K562 (cell line): ENCODE measurements around the gene ALOX12B. TPM values are rescaled to one million over a fixed set of nuclear protein-coding genes. Genes with fewer than 3 reads are reported as not detected.

Experiments
- ATAC-seq: fragments of 200-7000 bp; cut with Tn5 transposase; 3 replicates; pipeline ENCODE4 v1.9.1; 2020; ENCODE audit warnings: moderate library complexity
- BruUV-seq: library from RNA; stranded (reverse); fragments of 400-500 nt; replicated peaks from 2 replicates; lab custom pipeline; 2021; lab: Mats Ljungman, UMichigan
- CTCF ChIA-PET: fragments of 300-600 bp; formaldehyde crosslinking; extraction: SDS; loops from one replicate; lab custom pipeline; 2021; ENCODE audit warnings: low intra/inter-chr PET ratio; lab: Yijun Ruan, JAX
- POLR2A ChIA-PET: fragments of 300-600, 350-650 bp; sonication (Branson Sonifier 250); formaldehyde crosslinking; extraction: SDS; loops from one replicate; lab custom pipeline; 2021; ENCODE audit warnings: antibody characterized with exemption, inconsistent platforms; lab: Yijun Ruan, JAX
- DNase-seq, 4 experiments: peaks; one replicate each; pipeline versions ENCODE4 v3.0.0 to v3.0.0-alpha.2; 2011 to 2018; ENCODE audit warnings: low spot score in 3 of 4, mixed read lengths in 3 of 4; ENCODE audit errors: extremely low read depth in 1 of 4
- FAIRE-seq: peaks from 2 replicates; lab custom pipeline; 2011; peaks lifted over from hg19 to GRCh38; lab: Jason Lieb, UNC
- H2AFZ ChIP-seq: 2 replicates; pipeline ENCODE4 v1.6.0; 2011; ENCODE audit warnings: low read depth, low read length, control low read depth, inconsistent platforms
- H3K27ac ChIP-seq: fragments of 200-600 bp; 3 replicates; pipeline ENCODE4 v1.8.0; 2011; ENCODE audit warnings: low read depth, mild to moderate bottlenecking, control low read depth, inconsistent platforms, low read length, moderate library complexity, mixed read lengths; ENCODE audit errors: extremely low read depth
- H3K27me3 ChIP-seq, 2 experiments: fragments of 300-600 bp in 1 of 2; 2 replicates in 1 of 2; 3 replicates in 1 of 2; pipeline versions ENCODE4 v1.6.0 to v1.8.0; 2011; ENCODE audit warnings: inconsistent platforms in 2 of 2, low read length in 2 of 2, mild to moderate bottlenecking in 1 of 2, mixed read lengths in 1 of 2, moderate library complexity in 1 of 2; ENCODE audit not compliant: control insufficient read depth in 2 of 2, insufficient read depth in 2 of 2
- H3K36me3 ChIP-seq: fragments of 300-600 bp; 3 replicates; pipeline ENCODE4 v1.8.0; 2011; ENCODE audit warnings: mild to moderate bottlenecking, low read length, inconsistent platforms; ENCODE audit not compliant: control insufficient read depth, insufficient read depth
- H3K4me1 ChIP-seq, 2 experiments: fragments of 200-600 bp in 1 of 2; replicated peaks in 1 of 2; 2 replicates in 1 of 2; 3 replicates in 1 of 2; pipeline versions ENCODE4 v1.5.1 to v1.8.0; 2011; ENCODE audit warnings: inconsistent platforms in 2 of 2, low read length in 2 of 2, mild to moderate bottlenecking in 1 of 2, mixed read lengths in 1 of 2, moderate library complexity in 1 of 2; ENCODE audit not compliant: control insufficient read depth in 2 of 2, insufficient read depth in 2 of 2
- H3K4me2 ChIP-seq: 2 replicates; pipeline ENCODE4 v1.6.1; 2011; ENCODE audit warnings: low read length, control low read depth, inconsistent platforms, mixed read lengths; ENCODE audit not compliant: insufficient read depth
- H3K4me3 ChIP-seq: fragments of 200-600 bp; sonication (generic), shearing (Covaris generic); 2 replicates; pipeline ENCODE4 v1.5.1; 2016; ENCODE audit warnings: control low read depth, inconsistent platforms
- H3K79me2 ChIP-seq: fragments of 200-600 bp; 3 replicates; pipeline ENCODE4 v1.8.0; 2011; ENCODE audit warnings: low read length, inconsistent platforms; ENCODE audit not compliant: control insufficient read depth, insufficient read depth
- H3K9ac ChIP-seq, 2 experiments: 2 replicates each; pipeline versions ENCODE4 v1.6.0 to v1.6.1; 2011; ENCODE audit warnings: low read depth in 2 of 2, low read length in 2 of 2, control low read depth in 1 of 2, inconsistent platforms in 1 of 2, mild to moderate bottlenecking in 1 of 2, mixed read lengths in 1 of 2; ENCODE audit not compliant: insufficient read depth in 1 of 2
- H3K9me1 ChIP-seq: one replicate; pipeline ENCODE4 v1.6.0; 2011; ENCODE audit warnings: inconsistent platforms, mild to moderate bottlenecking, low read length, moderate library complexity; ENCODE audit not compliant: control insufficient read depth, insufficient read depth
- H3K9me3 ChIP-seq: replicated peaks from 2 replicates; pipeline ENCODE4 v1.5.1; 2011; ENCODE audit warnings: low read depth, low read length, inconsistent platforms; ENCODE audit not compliant: control insufficient read depth, insufficient read depth
- H4K20me1 ChIP-seq: replicated peaks from 2 replicates; pipeline ENCODE4 v1.6.1; 2011; ENCODE audit warnings: low read length, inconsistent platforms, mixed read lengths; ENCODE audit not compliant: control insufficient read depth, insufficient read depth
- CC2D1A ChIP-seq: fragments of 450-650 bp; IDR thresholded peaks from 2 replicates; pipeline ENCODE4 v1.6.1; 2017; ENCODE audit warnings: mild to moderate bottlenecking
- EGR1 ChIP-seq: fragments of 450-650 bp; conservative IDR thresholded peaks from 2 replicates; pipeline ENCODE4 v1.6.1; 2017; ENCODE audit warnings: mild to moderate bottlenecking
- FOXA3 ChIP-seq, 2 experiments: fragments of 450-650 bp in 1 of 2; sonication (generic) in 1 of 2; formaldehyde crosslinking; IDR thresholded peaks in 1 of 2; conservative IDR thresholded peaks in 1 of 2; 2 replicates each; pipeline versions ENCODE4 v1.4.0 to v1.8.0; 2020 to 2022; ENCODE audit warnings: mild to moderate bottlenecking in 2 of 2, missing genetic modification reagents in 1 of 2
- KDM1A ChIP-seq, 2 experiments: fragments of 450-650 bp; IDR thresholded peaks; 2 replicates each; pipeline ENCODE4 v1.6.1; 2016; ENCODE audit warnings: mild to moderate bottlenecking in 2 of 2
- KDM5B ChIP-seq: fragments of 200-600 bp; sonication (generic); IDR thresholded peaks from 2 replicates; pipeline ENCODE4 v1.6.1; 2012; ENCODE audit warnings: low read depth, mild to moderate bottlenecking, moderate library complexity, low read length, control low read depth, inconsistent platforms; ENCODE audit not compliant: insufficient replicate concordance
- MAZ ChIP-seq, 2 experiments: fragments of 450-650 bp in 1 of 2; sonication (generic) in 1 of 2; formaldehyde crosslinking; IDR thresholded peaks in 1 of 2; conservative IDR thresholded peaks in 1 of 2; 2 replicates each; pipeline versions ENCODE4 v1.4.0 to v1.5.0; 2020; ENCODE audit warnings: mild to moderate bottlenecking in 1 of 2, missing genetic modification reagents in 1 of 2
- MIER1 ChIP-seq: fragments of 450-650 bp; IDR thresholded peaks from 2 replicates; pipeline ENCODE4 v1.6.1; 2016; ENCODE audit warnings: antibody characterized with exemption, mild to moderate bottlenecking, low read depth
- POLR2B ChIP-seq: fragments of 450-650 bp; IDR thresholded peaks from 2 replicates; pipeline ENCODE4 v1.6.1; 2018; ENCODE audit warnings: low read depth; ENCODE audit not compliant: partially characterized antibody
- SRSF9 ChIP-seq: fragments of 200-400 bp; formaldehyde crosslinking; IDR thresholded peaks from 2 replicates; pipeline ENCODE4 v1.6.1; 2017; ENCODE audit warnings: low read depth, low read length, borderline replicate concordance
- ZNF639 ChIP-seq, 2 experiments: fragments of 200-800 bp in 1 of 2; sonication (Bioruptor generic) in 1 of 2; sonication (generic) in 1 of 2; formaldehyde crosslinking in 1 of 2; IDR thresholded peaks in 1 of 2; conservative IDR thresholded peaks in 1 of 2; 2 replicates each; pipeline versions ENCODE4 v1.5.0 to v1.6.1; 2016 to 2020; ENCODE audit warnings: missing compliant biosample characterization in 1 of 2, missing genetic modification characterization in 1 of 2, missing genetic modification reagents in 1 of 2
- WGBS: fragments of 100-300 bp; shearing (Covaris generic); methylation state at CpG from one replicate; pipeline ENCODE4 v1.1.6; 2016; ENCODE audit warnings: low coverage, mixed read lengths; ENCODE audit not compliant: insufficient coverage; ENCODE audit errors: missing lambda C conversion rate; 5-methylcytosine and 5-hydroxymethylcytosine counted together
- in situ Hi-C: fragments of 300-500 bp; cut with MboI; formaldehyde crosslinking; loops from 4 replicates; pipeline ENCODE4 v1.15.0; 2018; ENCODE audit warnings: inconsistent platforms, mixed read lengths
- intact Hi-C: fragments of 100-400 bp; cut with micrococcal nuclease; formaldehyde crosslinking; loops from 2 replicates; pipeline ENCODE4 v1.14.2; 2022
- polyA plus RNA-seq, 8 experiments: library from polyadenylated mRNA; depleted of rRNA in 4 of 8; stranded (reverse) in 5 of 8; unstranded in 3 of 8; fragments of >200 nt; fragmentation: Nextera tagmentation in 2 of 8; fragmentation: Illumina TruSeq in 1 of 8; extraction: Ambion mirVana in 2 of 8; extraction: Trizol in 1 of 8; gene quantifications; 2 replicates each; pipeline versions ENCODE4 v1.2.1 to v1.2.3, GENCODE V29; 2011 to 2014; ENCODE audit warnings: inconsistent platforms in 1 of 8, missing spikeins in 1 of 8
- total RNA-seq, 7 experiments: library from RNA; depleted of rRNA in 6 of 7; stranded (reverse); fragments of >200 nt in 6 of 7; fragmentation: Illumina TruSeq in 2 of 7; extraction: Trizol in 2 of 7; gene quantifications; 2 replicates each; pipeline versions ENCODE4 v1.2.1 to v1.2.3, GENCODE V29; 2011 to 2021; ENCODE audit warnings: low replicate concordance in 1 of 7
- TF ChIP-seq, protein P1 (sequence below): fragments of 450-650 bp; IDR thresholded peaks from 2 replicates; pipeline ENCODE4 v1.6.1; 2016; ENCODE audit warnings: borderline replicate concordance
- TF ChIP-seq, protein P2 (sequence below): fragments of 450-650 bp; IDR thresholded peaks from 2 replicates; pipeline ENCODE4 v1.6.1; 2018; ENCODE audit not compliant: partially characterized antibody

ALOX12B gene
- total and polyA plus RNA-seq, 9 of the 15 experiments (the other 6 are each of a cell fraction or from before 2014, with no cell fraction given), result not detected

GRCh38 chr17:8125947-8126490 is 38.5 kb upstream of the ALOX12B start:
- H3K9me1 ChIP-seq, result no peaks in the 10 kb centered on the region
- ATAC-seq (peak; percentile 4; the same call in 1 of the 3 replicates), DNase-seq (peak; percentile 39 to 57 (median 47)), FAIRE-seq (no peak)
- H3K9me3 ChIP-seq, result no peaks in the 10 kb centered on the region
- H3K36me3 ChIP-seq, result no peaks in the 10 kb centered on the region
- no peaks in the 10 kb centered on the region; the same call in 1 of the 2 replicates for H4K20me1 ChIP-seq
- no TSS peak for BruUV-seq
- intact Hi-C loops (loop anchor here (10.0 kb wide), 1 partner anchor 291 kb away; the partner anchor contains the start of gene KDM6B), in situ Hi-C loops (no loop called here)
- no peaks in the 10 kb centered on the region for H3K79me2 ChIP-seq
- H3K9ac ChIP-seq, result peak overlapping the region; percentile 44 to 92
- peaks cover 22 to 66% of the 10 kb centered on the region in 2 experiments for H3K4me1 ChIP-seq
- H3K27me3 ChIP-seq, result 0 out of 5 replicates have a peak, but pooled peaks cover 0 to 9% of the 10 kb centered on the region in 2 experiments
- ChIA-PET CTCF (no interaction called here), POLR2A (interaction anchor here (0.8 to 1.7 kb wide), 4 partner anchors 9 to 47 kb away, joined by 4 to 10 read pairs (median 4); partner anchors contain the start of gene ALOX12B)
- peak overlapping the region; percentile 73 for H3K4me3 ChIP-seq
- 2% methylated on average over 18 of the region's 35 CpGs for WGBS
- peak overlapping the region; percentile 87 for H3K4me2 ChIP-seq
- H2AFZ ChIP-seq, result peak overlapping the region; percentile 82
- H3K27ac ChIP-seq, result 0 out of 3 replicates have a peak overlapping the region, but pooled peaks have one; percentile 21
- TF ChIP-seq CC2D1A (peak; percentile 81), KDM1A (IDR thresholded peaks at IDR 0.05) (0 out of 4 replicates have a peak, but pooled peaks of 1 of the 2 experiments have one; percentile 7), MAZ (CRISPR knock-in tag; conservative IDR thresholded peaks at IDR 0.05 in 1 of 2, IDR thresholded peaks at IDR 0.05 in 1 of 2) (peak in 1 of 2 experiments; percentile 1; a peak in 1 of 4 replicates), KDM5B (peak; percentile 14), ZNF639 (CRISPR knock-in tag; conservative IDR thresholded peaks at IDR 0.05 in 1 of 2, IDR thresholded peaks at IDR 0.05 in 1 of 2) (peak in 1 of 2 experiments; percentile 45; a peak in 1 of 4 replicates), SRSF9 (no peak), MIER1 (0 out of 2 replicates have a peak, but pooled peaks have one; percentile 50), FOXA3 (CRISPR knock-in tag; conservative IDR thresholded peaks at IDR 0.05 in 1 of 2, IDR thresholded peaks at IDR 0.05 in 1 of 2) (no peak), EGR1 (0 out of 2 replicates have a peak, but pooled peaks have one; percentile 7), POLR2B (no peak)
- TF ChIP-seq, protein P1, sequence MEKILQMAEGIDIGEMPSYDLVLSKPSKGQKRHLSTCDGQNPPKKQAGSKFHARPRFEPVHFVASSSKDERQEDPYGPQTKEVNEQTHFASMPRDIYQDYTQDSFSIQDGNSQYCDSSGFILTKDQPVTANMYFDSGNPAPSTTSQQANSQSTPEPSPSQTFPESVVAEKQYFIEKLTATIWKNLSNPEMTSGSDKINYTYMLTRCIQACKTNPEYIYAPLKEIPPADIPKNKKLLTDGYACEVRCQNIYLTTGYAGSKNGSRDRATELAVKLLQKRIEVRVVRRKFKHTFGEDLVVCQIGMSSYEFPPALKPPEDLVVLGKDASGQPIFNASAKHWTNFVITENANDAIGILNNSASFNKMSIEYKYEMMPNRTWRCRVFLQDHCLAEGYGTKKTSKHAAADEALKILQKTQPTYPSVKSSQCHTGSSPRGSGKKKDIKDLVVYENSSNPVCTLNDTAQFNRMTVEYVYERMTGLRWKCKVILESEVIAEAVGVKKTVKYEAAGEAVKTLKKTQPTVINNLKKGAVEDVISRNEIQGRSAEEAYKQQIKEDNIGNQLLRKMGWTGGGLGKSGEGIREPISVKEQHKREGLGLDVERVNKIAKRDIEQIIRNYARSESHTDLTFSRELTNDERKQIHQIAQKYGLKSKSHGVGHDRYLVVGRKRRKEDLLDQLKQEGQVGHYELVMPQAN, result peak; percentile 74
- TF ChIP-seq, protein P2, sequence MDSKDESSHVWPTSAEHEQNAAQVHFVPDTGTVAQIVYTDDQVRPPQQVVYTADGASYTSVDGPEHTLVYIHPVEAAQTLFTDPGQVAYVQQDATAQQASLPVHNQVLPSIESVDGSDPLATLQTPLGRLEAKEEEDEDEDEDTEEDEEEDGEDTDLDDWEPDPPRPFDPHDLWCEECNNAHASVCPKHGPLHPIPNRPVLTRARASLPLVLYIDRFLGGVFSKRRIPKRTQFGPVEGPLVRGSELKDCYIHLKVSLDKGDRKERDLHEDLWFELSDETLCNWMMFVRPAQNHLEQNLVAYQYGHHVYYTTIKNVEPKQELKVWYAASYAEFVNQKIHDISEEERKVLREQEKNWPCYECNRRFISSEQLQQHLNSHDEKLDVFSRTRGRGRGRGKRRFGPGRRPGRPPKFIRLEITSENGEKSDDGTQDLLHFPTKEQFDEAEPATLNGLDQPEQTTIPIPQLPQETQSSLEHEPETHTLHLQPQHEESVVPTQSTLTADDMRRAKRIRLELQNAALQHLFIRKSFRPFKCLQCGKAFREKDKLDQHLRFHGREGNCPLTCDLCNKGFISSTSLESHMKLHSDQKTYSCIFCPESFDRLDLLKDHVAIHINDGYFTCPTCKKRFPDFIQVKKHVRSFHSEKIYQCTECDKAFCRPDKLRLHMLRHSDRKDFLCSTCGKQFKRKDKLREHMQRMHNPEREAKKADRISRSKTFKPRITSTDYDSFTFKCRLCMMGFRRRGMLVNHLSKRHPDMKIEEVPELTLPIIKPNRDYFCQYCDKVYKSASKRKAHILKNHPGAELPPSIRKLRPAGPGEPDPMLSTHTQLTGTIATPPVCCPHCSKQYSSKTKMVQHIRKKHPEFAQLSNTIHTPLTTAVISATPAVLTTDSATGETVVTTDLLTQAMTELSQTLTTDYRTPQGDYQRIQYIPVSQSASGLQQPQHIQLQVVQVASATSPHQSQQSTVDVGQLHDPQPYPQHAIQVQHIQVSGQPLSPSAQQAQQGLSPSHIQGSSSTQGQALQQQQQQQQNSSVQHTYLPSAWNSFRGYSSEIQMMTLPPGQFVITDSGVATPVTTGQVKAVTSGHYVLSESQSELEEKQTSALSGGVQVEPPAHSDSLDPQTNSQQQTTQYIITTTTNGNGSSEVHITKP, result no peak
